Thyroid gland (tissue), 4 donors: ENCODE measurements around the gene SURF1.

Experiments used
- POLR2A ChIP-seq, 2 donors: fragments of 450-650 bp; IDR thresholded peaks; one replicate each; pipeline ENCODE4 v1.6.1; 2017; ENCODE audit warnings: antibody characterized with exemption in 2 of 2, mild to moderate bottlenecking in 2 of 2, moderate library complexity in 1 of 2
- TF ChIP-seq, protein P1 (sequence below), 6 experiments: fragments of 200-600 bp in 3 of 6; fragments of 450-650 bp in 3 of 6; sonication (generic) in 3 of 6; IDR thresholded peaks; one replicate each; pipeline ENCODE4 v1.5.1; 2016 to 2019; ENCODE audit warnings: antibody characterized with exemption in 6 of 6, mild to moderate bottlenecking in 2 of 6, inconsistent platforms in 1 of 6, moderate library complexity in 1 of 6

DNA sequence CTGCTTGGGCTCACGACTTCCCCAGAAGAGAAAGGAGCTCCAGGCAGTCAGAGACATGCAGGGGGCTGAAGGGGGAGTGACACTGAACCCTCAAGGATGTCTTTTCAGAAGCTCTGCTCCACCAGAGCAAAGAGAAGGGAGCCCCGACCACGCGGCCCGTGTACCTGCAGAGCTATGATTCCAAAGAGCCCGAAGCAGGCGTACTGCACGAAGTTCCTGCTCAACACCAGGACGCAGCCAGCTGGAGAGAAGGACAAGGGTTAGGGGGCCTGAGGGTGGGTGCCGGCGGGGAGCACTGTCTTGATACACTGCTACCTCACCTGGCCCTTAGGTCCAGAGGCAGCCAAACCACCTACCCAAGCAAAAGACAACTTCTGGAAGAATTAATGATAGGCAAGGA is 10.1 kb upstream of the SURF1 start:
- TF ChIP-seq, protein P1, sequence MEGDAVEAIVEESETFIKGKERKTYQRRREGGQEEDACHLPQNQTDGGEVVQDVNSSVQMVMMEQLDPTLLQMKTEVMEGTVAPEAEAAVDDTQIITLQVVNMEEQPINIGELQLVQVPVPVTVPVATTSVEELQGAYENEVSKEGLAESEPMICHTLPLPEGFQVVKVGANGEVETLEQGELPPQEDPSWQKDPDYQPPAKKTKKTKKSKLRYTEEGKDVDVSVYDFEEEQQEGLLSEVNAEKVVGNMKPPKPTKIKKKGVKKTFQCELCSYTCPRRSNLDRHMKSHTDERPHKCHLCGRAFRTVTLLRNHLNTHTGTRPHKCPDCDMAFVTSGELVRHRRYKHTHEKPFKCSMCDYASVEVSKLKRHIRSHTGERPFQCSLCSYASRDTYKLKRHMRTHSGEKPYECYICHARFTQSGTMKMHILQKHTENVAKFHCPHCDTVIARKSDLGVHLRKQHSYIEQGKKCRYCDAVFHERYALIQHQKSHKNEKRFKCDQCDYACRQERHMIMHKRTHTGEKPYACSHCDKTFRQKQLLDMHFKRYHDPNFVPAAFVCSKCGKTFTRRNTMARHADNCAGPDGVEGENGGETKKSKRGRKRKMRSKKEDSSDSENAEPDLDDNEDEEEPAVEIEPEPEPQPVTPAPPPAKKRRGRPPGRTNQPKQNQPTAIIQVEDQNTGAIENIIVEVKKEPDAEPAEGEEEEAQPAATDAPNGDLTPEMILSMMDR (IDR thresholded peaks at IDR 0.05), result no peak
- no peak for TF ChIP-seq POLR2A (IDR thresholded peaks at IDR 0.05)
